ENCODE results near the gene GABRA4.

Gene GABRA4

DNA sequence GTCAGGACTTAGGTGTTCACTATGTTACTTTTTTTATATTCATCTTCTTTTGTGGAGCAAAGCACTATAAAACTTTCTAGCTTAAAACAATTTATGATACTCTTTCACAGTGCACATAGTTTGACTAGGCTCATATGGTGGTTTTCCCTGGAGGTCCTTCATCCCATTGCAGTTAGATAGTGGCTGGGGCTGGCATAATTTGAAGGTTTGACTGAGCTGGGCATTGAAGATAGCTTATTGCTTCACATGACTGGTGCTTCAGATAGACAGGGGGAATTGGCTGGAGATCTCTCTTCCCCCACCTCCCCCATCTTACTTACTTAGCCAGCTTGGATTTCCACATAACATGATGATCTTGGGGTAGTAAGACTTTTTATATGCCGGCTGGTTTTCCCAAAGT lies 7.0 kb upstream of the GABRA4 start:
- Histone ChIP-seq H3K4me1 (no peaks in the 10 kb centered on the region), H3K36me3 (replicated peaks) (no peaks in the 10 kb centered on the region), H3K27me3 (ENCODE audit: low read depth) (peaks cover 2% of the 10 kb centered on the region; the same call in 1 of the 2 replicates), H3K4me3 (no peak overlapping the region), H3K9me3 (no peaks in the 10 kb centered on the region)
- DNase-seq (ENCODE audit: low spot score in 2 of 2), result no peak
- in situ Hi-C loops (cut with MboI; ENCODE audit: low sequenced_read_pairs), result no loop called here

DNA sequence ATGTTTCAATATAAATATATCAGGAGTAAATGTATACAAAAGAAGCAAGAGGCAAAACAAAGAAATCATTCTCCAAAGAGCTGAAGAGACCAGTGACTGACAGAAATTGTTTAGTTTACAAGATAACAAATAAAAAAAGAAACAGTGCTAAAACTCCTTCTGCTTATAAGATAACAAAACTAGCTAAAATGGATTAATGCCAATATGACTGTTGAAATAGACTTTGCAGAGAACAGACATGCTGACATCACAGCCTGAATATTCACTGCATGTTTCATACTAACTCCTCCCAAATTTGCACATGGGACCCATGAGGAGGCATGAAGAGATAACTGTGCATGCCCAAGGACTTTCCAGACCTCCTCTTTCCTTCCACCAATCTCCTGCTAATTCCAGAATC lies 6.2 kb upstream of the GABRA4 start:
- Histone ChIP-seq H3K36me3 (replicated peaks) (no peaks in the 10 kb centered on the region), H3K27me3 (ENCODE audit: low read depth) (peaks cover 6% of the 10 kb centered on the region; the same call in 1 of the 2 replicates), H3K9me3 (no peaks in the 10 kb centered on the region), H3K4me1 (no peaks in the 10 kb centered on the region), H3K4me3 (no peak overlapping the region)
- DNase-seq (ENCODE audit: low spot score in 2 of 2), result no peak
- in situ Hi-C loops (cut with MboI; ENCODE audit: low sequenced_read_pairs), result no loop called here

DNA sequence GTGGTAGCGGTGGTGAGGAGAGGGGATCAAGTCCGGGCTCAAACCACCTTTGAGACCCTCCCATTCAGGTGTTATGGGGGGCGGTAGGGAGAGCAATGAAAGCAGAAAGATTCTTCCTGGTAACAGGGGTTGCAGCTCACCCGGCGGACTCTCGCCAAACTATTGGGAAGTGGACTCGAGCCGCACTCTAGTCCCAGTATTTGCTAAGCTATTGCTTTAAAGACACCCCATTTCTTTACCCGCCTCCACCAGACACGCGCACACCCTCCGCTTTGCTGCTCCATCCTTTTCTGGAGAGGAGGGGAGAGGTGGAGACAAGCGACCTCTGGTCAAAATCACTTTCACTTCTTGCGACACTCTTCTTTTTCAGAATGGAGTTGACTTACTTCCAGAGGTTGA lies 625 bp upstream of the GABRA4 start:
- no peak for DNase-seq (ENCODE audit: low spot score in 2 of 2)

DNA sequence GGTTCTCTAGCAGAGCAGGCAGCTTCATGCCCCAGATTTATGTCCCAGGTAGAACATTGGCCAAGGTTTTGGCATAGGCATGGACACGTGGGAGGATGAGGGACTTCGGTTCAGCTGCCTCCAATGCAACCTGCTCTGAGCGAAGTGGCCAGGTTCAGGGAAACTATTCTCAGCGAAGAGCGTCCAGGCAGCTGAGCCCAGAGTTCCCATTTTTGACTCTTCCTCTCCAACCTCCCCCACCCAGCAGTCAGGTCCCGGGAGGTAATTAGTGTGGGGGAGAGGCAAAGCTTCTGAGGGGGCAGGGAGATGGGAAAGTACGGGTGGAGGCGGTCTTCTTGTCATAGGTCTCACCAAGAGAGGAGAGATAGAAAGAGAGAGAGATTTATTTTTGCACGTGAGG lies 1.0 kb downstream of the GABRA4 start:
- no peaks in the 10 kb centered on the region for H3K4me1 ChIP-seq
- no peak overlapping the region for H3K4me3 ChIP-seq
- H3K9me3 ChIP-seq, result no peaks in the 10 kb centered on the region
- DNase-seq (ENCODE audit: low spot score in 2 of 2), result no peak
- in situ Hi-C loops (cut with MboI; ENCODE audit: low sequenced_read_pairs), result no loop called here
- peaks cover 18% of the 10 kb centered on the region; the same call in 1 of the 2 replicates for H3K27me3 ChIP-seq (ENCODE audit: low read depth)
- H3K36me3 ChIP-seq (replicated peaks), result no peaks in the 10 kb centered on the region

More for the DNA sequence above, 625 bp upstream of the GABRA4 start:
- Histone ChIP-seq H3K9me3 (no peaks in the 10 kb centered on the region), H3K27me3 (ENCODE audit: low read depth) (peaks cover 14% of the 10 kb centered on the region; the same call in 1 of the 2 replicates), H3K4me1 (no peaks in the 10 kb centered on the region), H3K36me3 (replicated peaks) (no peaks in the 10 kb centered on the region), H3K4me3 (no peak overlapping the region)
- in situ Hi-C loops (cut with MboI; ENCODE audit: low sequenced_read_pairs), result no loop called here

DNA sequence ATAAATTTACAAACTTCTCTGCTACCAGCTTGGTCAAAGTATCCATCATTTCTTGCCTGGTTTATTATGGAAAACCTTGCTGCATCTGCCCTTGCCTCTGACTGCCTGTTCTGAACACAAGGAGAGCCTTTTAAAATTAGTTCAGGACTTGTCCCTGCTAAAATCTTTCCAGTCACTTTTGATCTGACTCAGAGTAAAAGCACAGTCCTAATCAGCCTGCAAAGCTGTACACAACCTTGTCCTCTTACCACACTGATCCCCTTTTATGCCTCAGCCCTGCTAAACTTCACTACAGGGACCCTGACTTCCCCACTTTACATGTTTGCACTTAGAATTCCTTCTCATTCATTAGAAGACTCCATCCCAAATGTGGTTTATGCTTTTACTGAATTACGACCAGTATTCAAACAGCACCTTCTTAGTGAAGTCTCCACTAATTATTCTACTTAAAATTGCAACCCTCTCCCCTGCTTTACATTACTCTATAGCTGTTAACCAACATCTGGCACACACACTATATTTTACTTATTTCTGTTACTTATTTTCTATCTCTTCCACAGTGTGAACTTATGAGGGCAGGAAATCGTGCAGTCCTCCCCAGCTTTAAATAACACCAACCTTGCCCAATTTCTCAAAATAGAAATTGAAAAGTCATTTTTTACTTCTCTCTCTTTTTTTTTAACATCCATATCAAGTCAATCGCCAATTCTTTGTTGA lies 6.3 kb downstream of the GABRA4 start:
- Histone ChIP-seq H3K9me3 (no peaks in the 10 kb centered on the region), H3K4me1 (no peaks in the 10 kb centered on the region), H3K27me3 (ENCODE audit: low read depth) (peaks cover 9% of the 10 kb centered on the region; the same call in 1 of the 2 replicates), H3K4me3 (no peak overlapping the region), H3K36me3 (replicated peaks) (no peaks in the 10 kb centered on the region)
- no peak for DNase-seq (ENCODE audit: low spot score in 2 of 2)
- in situ Hi-C loops (cut with MboI; ENCODE audit: low sequenced_read_pairs), result no loop called here

DNA sequence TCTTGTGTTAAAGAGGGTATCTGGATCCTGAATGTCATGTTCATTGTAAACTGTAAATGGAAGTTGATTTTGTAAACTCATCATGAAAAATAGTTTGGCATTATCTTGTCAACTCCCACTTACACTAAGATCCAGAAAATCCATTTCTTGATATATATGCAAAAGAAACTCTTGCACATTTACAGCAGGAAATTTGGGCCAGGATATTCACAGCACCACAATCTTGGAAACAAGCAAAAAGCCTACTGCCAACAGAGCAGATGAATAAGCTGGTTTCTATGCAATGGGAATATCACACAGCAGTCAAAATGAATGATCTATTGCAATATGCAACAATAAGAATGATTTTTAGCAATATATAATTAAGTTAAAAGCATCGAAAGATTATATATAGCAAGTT lies 8.6 kb downstream of the GABRA4 start:
- H3K9me3 ChIP-seq, result no peaks in the 10 kb centered on the region
- in situ Hi-C loops (cut with MboI; ENCODE audit: low sequenced_read_pairs), result no loop called here
- H3K36me3 ChIP-seq (replicated peaks), result no peaks in the 10 kb centered on the region
- no peaks in the 10 kb centered on the region for H3K4me1 ChIP-seq
- H3K27me3 ChIP-seq (ENCODE audit: low read depth), result peaks cover 9% of the 10 kb centered on the region; the same call in 1 of the 2 replicates
- no peak for DNase-seq (ENCODE audit: low spot score in 2 of 2)
- no peak overlapping the region for H3K4me3 ChIP-seq

DNA sequence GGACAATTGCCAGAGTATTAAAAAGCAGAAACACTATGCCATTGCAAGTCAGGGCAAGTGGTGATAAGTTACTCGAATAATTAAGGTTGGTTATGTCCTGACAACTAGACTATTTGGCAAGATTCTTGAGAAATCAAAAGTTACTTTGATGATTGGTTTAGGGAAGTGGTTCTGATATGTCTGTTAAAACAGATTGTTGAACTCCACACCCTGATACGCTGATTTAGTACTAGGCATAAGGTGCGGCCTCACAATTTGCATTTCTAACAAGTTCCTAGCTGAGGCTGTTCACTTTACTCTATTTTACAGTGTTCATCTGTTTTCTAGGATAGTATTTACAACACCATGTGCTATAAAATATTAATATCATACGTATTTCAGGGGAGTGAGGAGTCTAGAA lies 12.5 kb downstream of the GABRA4 start:
- no peaks in the 10 kb centered on the region for H3K36me3 ChIP-seq (replicated peaks)
- in situ Hi-C loops (cut with MboI; ENCODE audit: low sequenced_read_pairs), result no loop called here
- no peaks in the 10 kb centered on the region for H3K9me3 ChIP-seq
- no peak for DNase-seq (ENCODE audit: low spot score in 2 of 2)
- H3K4me3 ChIP-seq, result no peak overlapping the region
- no peaks in the 10 kb centered on the region for H3K27me3 ChIP-seq (ENCODE audit: low read depth)
- H3K4me1 ChIP-seq, result no peaks in the 10 kb centered on the region

DNA sequence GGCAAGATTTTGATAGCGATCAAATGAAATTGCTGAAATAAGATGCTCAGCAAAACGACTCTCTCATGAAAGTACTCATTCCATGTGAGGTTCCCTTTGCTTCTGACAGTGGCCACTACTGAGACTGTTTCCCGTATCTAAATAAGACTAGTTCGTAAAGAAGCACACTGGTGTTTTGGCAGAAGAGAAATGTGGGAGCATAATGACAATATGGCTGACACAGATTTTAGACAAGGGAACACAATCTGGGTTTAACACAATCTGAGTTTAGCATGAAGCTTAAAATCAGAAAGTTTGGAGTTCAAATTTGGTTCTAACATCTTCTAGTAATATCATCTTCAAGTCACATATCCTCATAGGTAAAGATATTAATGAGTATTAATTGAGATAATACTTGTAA lies 13.7 kb downstream of the GABRA4 start:
- in situ Hi-C loops (cut with MboI; ENCODE audit: low sequenced_read_pairs), result no loop called here
- H3K36me3 ChIP-seq (replicated peaks), result no peaks in the 10 kb centered on the region
- H3K4me3 ChIP-seq, result no peak overlapping the region
- DNase-seq (ENCODE audit: low spot score in 2 of 2), result no peak
- H3K27me3 ChIP-seq (ENCODE audit: low read depth), result peaks cover 5% of the 10 kb centered on the region
- H3K4me1 ChIP-seq, result no peaks in the 10 kb centered on the region
- H3K9me3 ChIP-seq, result no peaks in the 10 kb centered on the region

DNA sequence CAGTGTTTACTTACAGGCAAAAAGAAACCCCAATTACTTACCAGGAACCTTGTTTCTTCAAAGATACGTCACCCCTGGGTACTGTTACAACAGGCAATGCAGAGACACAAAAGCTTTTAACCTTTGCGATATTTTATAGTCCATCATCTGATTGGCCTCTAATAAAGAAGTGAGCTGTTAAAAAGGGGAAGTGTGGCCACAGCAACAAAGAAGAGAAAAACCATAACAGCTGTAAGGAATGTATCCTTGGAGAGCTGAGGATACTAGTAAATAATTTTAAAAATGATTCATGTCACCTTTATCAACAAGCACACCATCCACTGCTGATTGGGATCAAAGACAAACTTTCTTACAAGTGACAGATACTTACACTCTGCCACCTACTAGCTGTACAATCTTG lies 14.1 kb downstream of the GABRA4 start:
- DNase-seq (ENCODE audit: low spot score in 2 of 2), result no peak
- in situ Hi-C loops (cut with MboI; ENCODE audit: low sequenced_read_pairs), result no loop called here
- H3K27me3 ChIP-seq (ENCODE audit: low read depth), result peaks cover 8% of the 10 kb centered on the region
- no peaks in the 10 kb centered on the region for H3K36me3 ChIP-seq (replicated peaks)
- H3K4me3 ChIP-seq, result no peak overlapping the region
- no peaks in the 10 kb centered on the region for H3K4me1 ChIP-seq
- no peaks in the 10 kb centered on the region for H3K9me3 ChIP-seq

DNA sequence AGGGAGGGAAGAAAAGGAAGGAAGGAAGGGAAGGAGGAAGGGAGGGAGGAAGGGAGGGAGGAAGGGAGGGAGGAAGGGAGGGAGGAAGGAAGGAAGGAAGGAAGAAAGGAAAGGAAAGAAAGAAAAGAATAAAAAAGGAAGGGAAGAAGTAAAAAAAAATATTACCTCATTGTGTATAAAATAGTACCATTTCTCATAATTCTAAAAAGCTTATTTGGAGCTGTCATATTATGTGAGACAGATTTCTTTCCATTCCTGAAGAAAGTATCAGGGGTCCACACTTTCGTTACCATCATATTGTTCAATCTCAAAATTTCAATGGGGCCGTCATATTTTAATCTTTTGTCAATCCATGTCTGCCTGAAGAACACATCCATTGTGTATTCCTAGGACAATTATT lies 16.1 kb downstream of the GABRA4 start:
- no peaks in the 10 kb centered on the region for H3K36me3 ChIP-seq (replicated peaks)
- in situ Hi-C loops (cut with MboI; ENCODE audit: low sequenced_read_pairs), result no loop called here
- no peaks in the 10 kb centered on the region for H3K9me3 ChIP-seq
- H3K27me3 ChIP-seq (ENCODE audit: low read depth), result peaks cover 17% of the 10 kb centered on the region
- H3K4me3 ChIP-seq, result no peak overlapping the region
- H3K4me1 ChIP-seq, result no peaks in the 10 kb centered on the region
- no peak for DNase-seq (ENCODE audit: low spot score in 2 of 2)

DNA sequence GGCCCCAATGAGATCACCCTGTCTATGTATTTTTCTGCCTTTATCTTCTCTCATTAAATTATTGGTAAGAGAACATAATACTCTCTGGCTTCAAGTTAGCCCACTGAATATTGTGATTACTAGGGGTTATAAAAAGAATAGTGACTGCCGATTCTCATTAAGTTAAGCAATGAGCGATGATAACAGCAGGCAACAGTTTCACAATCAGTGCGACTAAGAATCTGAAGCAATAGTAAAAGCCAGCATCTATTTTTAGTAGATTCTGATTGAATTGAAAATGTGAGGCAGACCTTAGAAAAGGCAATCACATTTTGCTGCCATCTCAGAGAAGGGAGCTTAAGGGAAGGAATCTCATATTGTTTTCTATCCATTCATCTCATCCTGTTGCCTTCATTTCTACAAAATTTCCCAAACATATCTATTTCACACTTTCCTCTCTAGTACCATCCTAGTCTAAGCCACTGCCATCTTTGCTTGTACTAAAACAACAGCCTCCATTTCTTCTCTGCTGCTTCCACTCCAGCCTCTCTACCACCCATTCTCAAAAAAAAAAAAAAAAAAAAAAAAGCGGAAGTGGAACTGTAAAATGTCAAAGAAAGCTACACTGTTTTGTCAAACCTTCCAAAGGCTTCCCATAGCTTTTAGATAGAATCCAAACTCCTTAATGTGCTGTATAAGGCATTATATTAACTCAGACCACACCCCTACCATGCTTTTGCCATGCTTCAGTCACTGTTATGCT lies 17.4 kb downstream of the GABRA4 start:
- DNase-seq (ENCODE audit: low spot score in 2 of 2), result no peak
- Histone ChIP-seq H3K27me3 (ENCODE audit: low read depth) (peaks cover 17% of the 10 kb centered on the region), H3K9me3 (no peaks in the 10 kb centered on the region), H3K4me1 (no peaks in the 10 kb centered on the region), H3K4me3 (no peak overlapping the region), H3K36me3 (replicated peaks) (no peaks in the 10 kb centered on the region)
- in situ Hi-C loops (cut with MboI; ENCODE audit: low sequenced_read_pairs), result no loop called here

DNA sequence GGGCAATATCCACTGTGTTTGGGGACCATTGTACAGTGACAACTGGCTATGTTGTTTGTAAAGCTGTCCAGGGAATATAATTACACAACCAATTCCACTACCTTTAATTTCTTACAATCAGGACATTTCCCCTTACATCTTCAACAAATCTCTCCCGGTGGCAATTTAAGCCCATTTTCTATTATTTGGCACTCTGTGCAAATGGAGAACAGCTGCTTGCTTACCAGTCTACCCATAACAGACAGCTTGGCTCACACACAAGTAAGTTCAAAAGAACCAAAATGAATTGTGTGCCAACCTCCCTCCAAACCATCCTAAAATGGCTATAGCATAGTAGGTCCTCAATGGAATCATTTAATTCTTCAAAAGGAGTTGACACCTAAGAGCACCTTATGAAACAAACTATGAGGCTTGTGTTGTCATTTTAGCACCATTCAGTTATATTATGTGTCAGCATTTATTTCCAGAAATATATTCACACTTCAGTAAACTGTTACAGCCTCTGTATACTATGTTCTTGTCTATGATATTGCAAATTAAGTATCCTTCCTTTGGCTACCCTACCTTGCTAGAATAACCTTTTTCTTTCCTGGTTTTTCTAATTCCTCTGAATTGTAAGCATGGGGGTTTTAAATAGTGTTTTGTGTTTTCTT lies 18.4 kb downstream of the GABRA4 start:
- H3K4me1 ChIP-seq, result no peaks in the 10 kb centered on the region
- no peak overlapping the region for H3K4me3 ChIP-seq
- H3K27me3 ChIP-seq (ENCODE audit: low read depth), result peaks cover 17% of the 10 kb centered on the region
- no peaks in the 10 kb centered on the region for H3K36me3 ChIP-seq (replicated peaks)
- H3K9me3 ChIP-seq, result no peaks in the 10 kb centered on the region
- DNase-seq (ENCODE audit: low spot score in 2 of 2), result no peak
- in situ Hi-C loops (cut with MboI; ENCODE audit: low sequenced_read_pairs), result no loop called here

DNA sequence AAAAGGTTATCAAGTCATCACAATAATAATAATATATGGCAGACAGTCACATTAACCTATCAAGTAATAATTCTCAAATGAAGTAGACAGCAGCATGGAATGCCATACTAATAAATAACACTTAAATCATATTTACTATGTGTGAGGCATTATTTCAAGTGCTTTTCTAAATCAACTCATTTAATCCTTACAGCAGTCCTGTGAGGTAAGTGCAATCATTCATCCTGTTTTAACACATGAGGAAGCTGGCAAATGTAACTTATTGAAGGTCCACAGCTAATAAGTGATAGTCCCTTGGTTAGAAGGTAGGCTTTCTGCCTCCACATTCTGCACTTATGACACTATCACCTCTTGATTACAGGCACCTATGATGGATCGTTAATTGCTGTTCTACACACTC lies 24.5 kb downstream of the GABRA4 start:
- H3K9me3 ChIP-seq, result no peaks in the 10 kb centered on the region
- H3K36me3 ChIP-seq (replicated peaks), result no peaks in the 10 kb centered on the region
- in situ Hi-C loops (cut with MboI; ENCODE audit: low sequenced_read_pairs), result no loop called here
- peaks cover 5% of the 10 kb centered on the region for H3K27me3 ChIP-seq (ENCODE audit: low read depth)
- H3K4me1 ChIP-seq, result no peaks in the 10 kb centered on the region
- DNase-seq (ENCODE audit: low spot score in 2 of 2), result no peak
- H3K4me3 ChIP-seq, result no peak overlapping the region

DNA sequence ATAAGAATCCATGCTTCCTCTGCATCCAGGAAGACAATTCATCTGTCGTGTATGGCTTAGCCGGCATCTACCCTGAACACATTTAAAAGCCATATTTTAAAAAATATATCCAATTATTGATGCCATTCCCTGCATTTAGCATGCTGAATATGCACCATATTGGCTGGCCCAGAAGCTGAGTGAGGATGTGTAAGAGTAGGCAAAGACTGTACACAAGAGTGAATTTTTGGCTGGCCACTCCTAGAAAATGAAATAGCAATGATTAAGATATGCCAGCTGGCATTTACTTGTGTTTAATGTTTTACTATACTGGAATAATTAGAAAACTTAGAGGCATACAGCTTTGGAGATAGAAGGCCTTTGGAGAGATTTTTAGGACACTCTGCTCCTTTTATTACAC lies 25.8 kb downstream of the GABRA4 start:
- no peaks in the 10 kb centered on the region for H3K4me1 ChIP-seq
- H3K36me3 ChIP-seq (replicated peaks), result no peaks in the 10 kb centered on the region
- H3K4me3 ChIP-seq, result no peak overlapping the region
- DNase-seq (ENCODE audit: low spot score in 2 of 2), result no peak
- H3K27me3 ChIP-seq (ENCODE audit: low read depth), result peaks cover 2% of the 10 kb centered on the region; the same call in 1 of the 2 replicates
- in situ Hi-C loops (cut with MboI; ENCODE audit: low sequenced_read_pairs), result no loop called here
- H3K9me3 ChIP-seq, result no peaks in the 10 kb centered on the region
